Thyroid gland (tissue), 4 donors: ENCODE data around the gene SETD3. TPM values are rescaled to one million over a fixed set of nuclear protein-coding genes. Genes with fewer than 3 reads are reported as not detected.
A peak's percentile ranks its signal among the peaks of the same experiment; 100 is the strongest.

Experiments
- DNase-seq, 2 donors: peaks; one replicate each; pipeline ENCODE4 v3.0.0-alpha.2; 2019
- H3K27ac ChIP-seq, 3 donors: fragments of 200-600 bp; sonication (generic); 1 replicate in 2 of 3; 2 replicates in 1 of 3; pipeline ENCODE4 v1.5.1; 2016 to 2019; ENCODE audit warnings: mild to moderate bottlenecking in 1 of 3, moderate library complexity in 1 of 3
- H3K27me3 ChIP-seq: fragments of 200-600 bp; sonication (generic); one replicate; pipeline ENCODE4 v1.5.1; 2019
- H3K36me3 ChIP-seq, 2 donors: fragments of 200-600 bp; sonication (generic); one replicate each; pipeline ENCODE4 v1.5.1; 2016 to 2019
- H3K4me1 ChIP-seq, 2 donors: fragments of 200-600 bp; sonication (generic); one replicate each; pipeline ENCODE4 v1.5.1; 2017 to 2019
- H3K4me3 ChIP-seq, 3 donors: fragments of 200-600 bp; sonication (generic); replicated peaks in 1 of 3; 1 replicate in 2 of 3; 2 replicates in 1 of 3; pipeline ENCODE4 v1.5.1; 2016; ENCODE audit warnings: mild to moderate bottlenecking in 1 of 3
- H3K9me3 ChIP-seq: fragments of 200-600 bp; sonication (generic); one replicate; pipeline ENCODE4 v1.5.1; 2017
- POLR2A ChIP-seq, 2 donors: fragments of 450-650 bp; IDR thresholded peaks; one replicate each; pipeline ENCODE4 v1.6.1; 2017; ENCODE audit warnings: antibody characterized with exemption in 2 of 2, mild to moderate bottlenecking in 2 of 2, moderate library complexity in 1 of 2
- WGBS, 2 donors: methylation state at CpG; one replicate each; pipeline ENCODE4 v1.1.5; 2017; 5-methylcytosine and 5-hydroxymethylcytosine counted together
- intact Hi-C: fragments of 100-400 bp; cut with DNase I; formaldehyde crosslinking; loops from one replicate; pipeline ENCODE4 v1.15.1; 2023
- total RNA-seq, 4 donors: library from RNA; depleted of rRNA; stranded (reverse); fragments of >200 nt; gene quantifications; one replicate each; pipeline ENCODE4 v1.2.3, GENCODE V29; 2016
- TF ChIP-seq, protein P1 (sequence below), 6 experiments: fragments of 200-600 bp in 3 of 6; fragments of 450-650 bp in 3 of 6; sonication (generic) in 3 of 6; IDR thresholded peaks; one replicate each; pipeline ENCODE4 v1.5.1; 2016 to 2019; ENCODE audit warnings: antibody characterized with exemption in 6 of 6, mild to moderate bottlenecking in 2 of 6, inconsistent platforms in 1 of 6, moderate library complexity in 1 of 6

SETD3 gene
- total RNA-seq, 4 donors from 2014 or later, result 119 to 141 (median 130) TPM

DNA sequence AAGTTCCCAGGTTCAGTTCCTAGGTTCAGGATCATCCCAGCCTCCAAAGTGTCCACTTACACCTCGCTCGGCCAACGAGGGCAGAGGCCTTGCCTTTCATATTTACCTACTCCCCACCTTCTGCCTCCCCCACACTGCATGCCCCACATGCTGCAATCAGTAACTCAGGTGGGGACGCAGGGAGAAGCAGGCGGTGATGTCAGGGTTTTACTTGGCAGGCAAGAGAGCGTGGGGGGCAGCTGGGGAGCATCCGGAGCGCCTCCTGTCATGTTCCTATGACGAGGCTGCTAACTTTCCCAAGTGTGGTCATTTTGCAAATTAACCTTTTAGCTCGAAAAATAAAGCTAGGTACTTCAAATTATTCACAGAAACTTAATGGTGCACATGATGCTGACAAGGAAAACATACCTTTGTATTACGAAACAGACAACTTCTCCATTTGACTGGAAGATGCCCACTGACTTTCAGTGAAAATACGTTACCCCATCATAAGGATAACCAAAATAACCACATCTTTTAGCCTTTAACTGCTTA is 53.8 kb downstream of the SETD3 start:
- intact Hi-C loops, result no loop called here
- Histone ChIP-seq H3K9me3 (no peaks in the 10 kb centered on the region), H3K4me1 (peaks cover 19 to 43% of the 10 kb centered on the region in 2 donors), H3K36me3 (peaks cover 0 to 8% of the 10 kb centered on the region in 2 donors), H3K27me3 (no peaks in the 10 kb centered on the region), H3K4me3 (no peak overlapping the region), H3K27ac (no peak overlapping the region)
- WGBS, 2 donors, result 91 to 93% methylated on average over 12 of the region's 12 CpGs
- TF ChIP-seq POLR2A (IDR thresholded peaks at IDR 0.05), result no peak
- TF ChIP-seq, protein P1, sequence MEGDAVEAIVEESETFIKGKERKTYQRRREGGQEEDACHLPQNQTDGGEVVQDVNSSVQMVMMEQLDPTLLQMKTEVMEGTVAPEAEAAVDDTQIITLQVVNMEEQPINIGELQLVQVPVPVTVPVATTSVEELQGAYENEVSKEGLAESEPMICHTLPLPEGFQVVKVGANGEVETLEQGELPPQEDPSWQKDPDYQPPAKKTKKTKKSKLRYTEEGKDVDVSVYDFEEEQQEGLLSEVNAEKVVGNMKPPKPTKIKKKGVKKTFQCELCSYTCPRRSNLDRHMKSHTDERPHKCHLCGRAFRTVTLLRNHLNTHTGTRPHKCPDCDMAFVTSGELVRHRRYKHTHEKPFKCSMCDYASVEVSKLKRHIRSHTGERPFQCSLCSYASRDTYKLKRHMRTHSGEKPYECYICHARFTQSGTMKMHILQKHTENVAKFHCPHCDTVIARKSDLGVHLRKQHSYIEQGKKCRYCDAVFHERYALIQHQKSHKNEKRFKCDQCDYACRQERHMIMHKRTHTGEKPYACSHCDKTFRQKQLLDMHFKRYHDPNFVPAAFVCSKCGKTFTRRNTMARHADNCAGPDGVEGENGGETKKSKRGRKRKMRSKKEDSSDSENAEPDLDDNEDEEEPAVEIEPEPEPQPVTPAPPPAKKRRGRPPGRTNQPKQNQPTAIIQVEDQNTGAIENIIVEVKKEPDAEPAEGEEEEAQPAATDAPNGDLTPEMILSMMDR (IDR thresholded peaks at IDR 0.05), result no peak
- DNase-seq, result no peak

DNA sequence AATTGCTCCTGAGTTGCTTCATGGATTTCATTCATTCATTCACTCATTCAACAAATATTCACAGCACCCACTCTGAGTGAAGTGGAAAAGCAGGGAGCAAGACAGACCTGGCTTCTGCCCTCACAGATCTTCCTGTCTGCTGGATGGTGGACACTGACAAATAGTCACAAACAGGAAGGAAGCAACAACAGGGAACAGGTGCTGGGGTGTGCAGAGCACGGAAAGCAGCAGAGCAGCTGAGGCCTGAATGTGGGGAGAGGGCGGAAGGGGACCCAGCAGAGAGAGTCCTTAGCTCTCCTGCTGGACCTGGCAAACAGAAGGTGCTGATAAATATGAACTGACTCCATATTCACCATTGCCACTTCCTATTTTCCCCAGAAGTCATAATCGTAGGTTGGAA is 54.4 kb downstream of the SETD3 start:
- Histone ChIP-seq H3K9me3 (no peaks in the 10 kb centered on the region), H3K27me3 (no peaks in the 10 kb centered on the region), H3K27ac (no peak overlapping the region), H3K36me3 (peaks cover 0 to 8% of the 10 kb centered on the region in 2 donors), H3K4me1 (peaks cover 20 to 42% of the 10 kb centered on the region in 2 donors), H3K4me3 (no peak overlapping the region)
- intact Hi-C loops, result no loop called here
- TF ChIP-seq, protein P1 (IDR thresholded peaks at IDR 0.05), result no peak
- TF ChIP-seq POLR2A (IDR thresholded peaks at IDR 0.05), result no peak
- no peak for DNase-seq
- WGBS, 2 donors, result 89 to 90% methylated on average over 3 of the region's 3 CpGs

DNA sequence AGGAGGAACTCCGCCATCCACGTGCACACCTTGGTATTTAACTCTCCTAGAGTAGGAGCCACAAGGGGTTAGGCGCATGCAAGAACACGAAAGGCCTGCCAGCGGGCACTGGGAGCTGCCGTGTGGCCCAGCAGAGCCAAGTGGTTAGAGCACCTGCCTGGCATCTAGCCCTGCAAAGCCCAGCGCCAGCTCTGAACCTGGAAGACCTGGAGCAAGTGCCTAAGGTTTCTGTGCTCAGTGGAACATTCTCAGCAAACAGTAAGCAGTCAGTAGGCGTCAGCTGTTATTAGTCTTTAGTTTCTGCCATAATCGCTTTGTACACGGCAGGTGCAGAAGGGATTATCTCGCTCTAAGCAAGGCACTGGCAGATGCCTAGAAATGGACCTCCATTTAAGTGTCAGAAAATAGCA is 55.4 kb downstream of the SETD3 start:
- no peaks in the 10 kb centered on the region for H3K27me3 ChIP-seq
- DNase-seq, result peak; percentile 84 to 90
- H3K36me3 ChIP-seq, result peaks cover 0 to 8% of the 10 kb centered on the region in 2 donors
- H3K9me3 ChIP-seq, result no peaks in the 10 kb centered on the region
- intact Hi-C loops, result no loop called here
- no peak overlapping the region for H3K4me3 ChIP-seq
- H3K4me1 ChIP-seq, result peaks cover 21 to 36% of the 10 kb centered on the region in 2 donors
- no peak overlapping the region for H3K27ac ChIP-seq
- 63 to 73% methylated on average over 11 of the region's 11 CpGs for WGBS, 2 donors
- TF ChIP-seq, protein P1 (IDR thresholded peaks at IDR 0.05), result no peak
- no peak for TF ChIP-seq POLR2A (IDR thresholded peaks at IDR 0.05)

DNA sequence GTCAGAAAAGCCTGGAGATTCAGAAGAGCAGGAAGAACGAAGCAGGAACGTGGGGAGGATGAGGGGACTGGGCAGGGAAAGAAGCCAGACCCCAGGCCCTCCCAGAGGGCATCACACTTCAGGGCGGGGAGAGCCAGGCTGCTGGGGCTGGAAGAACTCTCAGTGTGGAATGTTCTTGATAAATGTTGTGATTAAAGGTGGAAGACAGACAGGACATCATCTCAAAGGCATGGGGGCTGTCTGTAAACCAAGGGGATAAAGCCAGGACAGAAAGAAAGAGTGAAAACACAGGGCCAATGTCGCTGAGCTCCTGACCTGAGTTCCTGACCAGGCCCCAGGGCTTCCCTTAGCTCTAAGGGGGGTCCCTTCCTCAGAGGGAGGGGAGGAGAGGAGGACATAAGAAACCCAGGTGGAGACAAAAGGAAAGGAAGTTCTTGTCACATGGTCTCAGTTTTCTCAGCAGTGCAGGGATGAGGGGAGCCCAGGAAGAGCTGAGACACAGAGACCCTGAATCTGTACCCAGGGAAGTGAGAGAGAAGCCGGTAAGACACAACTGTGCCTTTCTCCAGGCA is 56.3 kb downstream of the SETD3 start:
- no peak for DNase-seq
- TF ChIP-seq, protein P1 (IDR thresholded peaks at IDR 0.05), result no peak
- no peak for TF ChIP-seq POLR2A (IDR thresholded peaks at IDR 0.05)
- H3K27ac ChIP-seq, result no peak overlapping the region
- intact Hi-C loops, result no loop called here
- no peaks in the 10 kb centered on the region for H3K27me3 ChIP-seq
- H3K4me1 ChIP-seq, result peaks cover 18 to 35% of the 10 kb centered on the region in 2 donors
- H3K9me3 ChIP-seq, result no peaks in the 10 kb centered on the region
- WGBS, 2 donors, result 66 to 71% methylated on average over 5 of the region's 5 CpGs
- peaks cover 0 to 8% of the 10 kb centered on the region in 2 donors for H3K36me3 ChIP-seq
- no peak overlapping the region for H3K4me3 ChIP-seq

DNA sequence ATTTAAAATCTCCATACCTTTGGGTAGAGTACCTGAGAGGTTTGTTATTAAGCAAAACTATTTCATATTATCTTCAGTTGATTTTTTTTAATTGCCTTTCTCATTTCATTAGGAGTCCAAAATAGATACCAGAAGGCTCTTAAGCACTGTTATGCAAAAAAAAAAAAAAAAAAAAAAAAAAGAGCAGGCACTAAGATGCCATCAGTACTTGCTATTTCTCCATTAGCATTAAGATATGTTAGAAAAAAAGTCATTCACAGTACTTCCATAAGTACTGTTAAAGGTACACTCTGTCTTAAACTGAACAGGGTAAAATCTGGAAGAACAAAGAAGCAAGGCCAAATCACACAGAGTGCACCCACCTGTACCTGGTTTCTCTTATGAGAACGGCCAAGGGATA is 57.2 kb downstream of the SETD3 start:
- intact Hi-C loops, result no loop called here
- no peak for DNase-seq
- 96 to 100% methylated on average over 1 of the region's 1 CpG for WGBS, 2 donors
- H3K27ac ChIP-seq, result no peak overlapping the region
- H3K4me3 ChIP-seq, result no peak overlapping the region
- peaks cover 18 to 35% of the 10 kb centered on the region in 2 donors for H3K4me1 ChIP-seq
- TF ChIP-seq, protein P1 (IDR thresholded peaks at IDR 0.05), result no peak
- no peak for TF ChIP-seq POLR2A (IDR thresholded peaks at IDR 0.05)
- no peaks in the 10 kb centered on the region for H3K27me3 ChIP-seq
- H3K9me3 ChIP-seq, result no peaks in the 10 kb centered on the region
- H3K36me3 ChIP-seq, result peaks cover 0 to 1% of the 10 kb centered on the region in 2 donors
